NCI-H2029 treated with DMSO at 0.1 percent for 48 hours (cell line): Measurements from ENCODE around the gene LGALS9.
"Not testable (repeated sequence)": the region's sequence is repeated elsewhere in the genome, so short reads cannot be mapped to it uniquely, and the experiment has no call there.

ENCODE experiments used
- DNase-seq: peaks from one replicate; lab custom pipeline; 2025; lab: John Stamatoyannopoulos, UW

Gene LGALS9

DNA sequence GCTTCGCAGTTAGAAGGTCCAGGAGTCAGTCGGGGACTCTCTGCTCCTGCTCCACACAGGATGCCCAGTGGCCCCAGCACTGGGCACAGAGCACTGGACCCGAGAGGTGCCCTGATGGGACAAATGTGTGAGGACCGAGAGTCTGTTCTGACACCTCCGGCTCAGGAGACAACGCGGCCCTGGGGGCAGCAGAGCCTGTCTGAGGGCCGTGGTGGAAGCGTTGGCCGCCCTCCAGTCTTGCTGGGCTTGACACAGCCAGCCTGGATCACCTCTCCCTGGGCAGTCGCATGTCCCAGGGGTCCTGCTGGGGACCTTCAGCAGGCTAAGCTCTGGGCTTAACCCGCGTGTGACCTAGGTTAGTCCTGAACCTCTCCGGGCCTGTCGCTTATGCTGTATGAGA, 23.1 kb downstream of the LGALS9 start:
- no peak for DNase-seq

DNA sequence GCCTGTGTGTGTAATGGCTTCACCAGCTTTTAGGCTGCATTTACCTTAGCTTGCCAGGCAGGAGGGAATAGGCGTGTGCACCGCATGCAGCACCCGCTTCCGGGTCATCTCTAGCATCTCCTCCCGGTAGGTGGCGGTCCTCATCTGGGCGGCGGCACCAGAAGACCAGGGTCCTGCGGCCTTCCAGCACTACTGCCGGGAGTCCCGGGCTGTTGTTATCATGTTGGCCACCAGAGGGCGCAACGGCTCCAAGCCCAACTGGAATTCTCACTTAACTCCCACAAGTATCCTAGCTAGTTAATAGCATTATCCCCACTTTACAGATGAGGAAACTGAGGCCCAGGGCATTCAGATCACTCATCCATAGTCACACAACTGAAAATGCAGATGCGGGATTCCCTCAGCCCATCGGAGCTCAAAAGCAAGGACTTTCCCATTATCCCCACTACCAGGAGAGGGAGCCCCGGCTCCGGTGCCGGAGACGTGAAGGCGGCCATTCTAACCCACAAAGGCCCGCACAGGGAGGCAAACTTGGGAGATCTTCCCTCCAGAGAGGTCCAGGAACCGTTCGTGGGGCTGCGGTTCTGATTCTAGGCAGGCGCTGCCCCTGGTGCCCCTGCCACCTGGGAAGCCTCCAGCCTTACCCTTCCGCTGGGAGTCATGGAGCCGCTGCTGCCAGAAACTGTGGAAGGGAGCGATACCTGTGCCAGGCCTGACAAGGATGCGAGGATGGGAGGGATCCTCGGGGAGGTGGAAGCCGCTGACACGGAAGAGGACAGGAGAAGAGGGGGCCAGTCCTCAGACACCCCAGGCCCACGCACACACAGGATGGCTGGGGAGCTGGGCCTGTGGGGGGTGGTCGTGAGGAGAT, 23.9 kb downstream of the LGALS9 start:
- DNase-seq: no peak

DNA sequence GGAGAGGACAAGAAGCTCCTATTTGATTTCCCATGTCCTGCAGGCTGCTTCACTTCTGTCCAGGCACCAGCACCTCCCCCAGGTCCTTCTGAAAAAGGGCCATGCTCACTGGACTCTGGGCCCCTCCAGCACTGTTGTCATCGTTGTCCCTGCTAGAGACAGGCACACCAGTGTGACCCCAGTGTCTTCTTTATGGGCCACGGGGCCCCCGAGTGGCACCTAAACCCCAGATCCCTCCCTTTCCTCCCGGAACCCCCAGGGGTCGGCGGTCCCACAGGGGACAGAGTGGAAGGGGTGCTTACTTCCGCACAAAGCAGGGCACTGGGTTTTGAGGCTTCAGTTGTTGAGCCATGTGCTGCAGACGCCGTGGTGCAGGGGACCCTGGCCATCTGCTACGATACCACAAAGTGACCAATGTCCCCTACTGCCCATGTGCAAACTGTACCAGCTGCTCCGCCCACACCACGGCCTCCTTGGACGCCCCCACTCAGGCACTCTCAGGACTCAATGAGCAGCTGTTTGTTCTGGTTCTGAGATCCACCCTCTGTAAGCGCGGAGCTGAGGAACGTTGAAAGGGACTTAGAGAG, 24.6 kb downstream of the LGALS9 start:
- DNase-seq: not testable (repeated sequence)

DNA sequence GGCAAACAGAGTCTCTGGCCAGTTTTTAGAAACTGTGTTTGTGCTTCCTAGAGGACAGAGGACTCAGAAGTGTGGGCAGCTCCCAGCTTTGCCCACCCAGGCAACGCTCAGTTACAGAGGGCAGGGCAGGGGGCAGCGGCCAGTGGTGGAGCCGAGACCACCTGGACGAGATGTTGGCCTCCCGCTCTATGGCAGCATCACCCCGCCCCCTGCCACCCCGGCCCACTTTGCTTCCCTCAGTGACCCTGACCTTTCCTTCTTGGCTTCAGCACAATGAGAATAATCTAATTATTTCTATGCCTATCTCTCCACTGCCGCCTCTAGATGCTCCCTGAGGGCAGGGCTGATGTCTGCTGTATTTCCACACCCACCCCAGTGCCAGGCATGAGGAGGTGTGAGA, 25.6 kb downstream of the LGALS9 start:
- DNase-seq: not testable (repeated sequence)

DNA sequence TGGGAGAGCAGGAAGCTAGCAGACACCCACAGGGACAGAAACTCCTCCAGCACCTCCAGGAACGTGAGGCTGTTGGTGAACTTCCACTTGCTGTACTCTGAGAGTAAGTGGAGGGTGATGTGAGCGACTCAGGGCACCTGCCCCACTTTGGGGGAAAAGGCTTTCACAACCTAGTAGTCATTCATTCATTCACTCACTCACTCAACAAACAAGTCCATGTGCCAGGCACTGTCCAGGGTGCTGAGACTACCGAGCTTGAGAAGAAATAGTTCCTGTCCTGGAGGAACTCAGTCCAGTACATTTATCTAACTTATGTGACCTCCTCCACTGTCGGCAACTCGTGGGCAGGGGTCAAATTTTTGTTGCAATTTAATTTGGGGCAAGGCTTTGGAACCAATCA, 26.6 kb downstream of the LGALS9 start:
- DNase-seq: no peak

DNA sequence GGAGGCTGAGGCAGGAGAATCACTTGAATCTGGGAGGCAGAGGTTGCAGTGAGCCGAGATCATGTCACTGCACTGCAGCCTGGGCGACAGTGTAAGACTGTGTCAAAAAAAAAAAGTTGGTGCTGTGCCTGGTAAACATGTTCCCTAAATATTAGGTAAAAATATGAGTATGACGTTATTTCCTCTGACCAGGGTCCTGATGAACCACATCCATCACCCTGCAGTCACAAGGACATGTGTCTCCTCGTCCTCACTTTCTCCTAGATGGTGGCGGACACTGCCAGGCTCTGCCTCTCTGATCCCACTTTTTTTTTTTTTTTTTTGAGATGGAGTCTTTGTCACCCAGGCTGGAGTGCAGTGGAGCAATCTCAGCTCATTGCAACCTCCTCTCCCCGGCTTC, 28.7 kb downstream of the LGALS9 start:
- DNase-seq: no peak

DNA sequence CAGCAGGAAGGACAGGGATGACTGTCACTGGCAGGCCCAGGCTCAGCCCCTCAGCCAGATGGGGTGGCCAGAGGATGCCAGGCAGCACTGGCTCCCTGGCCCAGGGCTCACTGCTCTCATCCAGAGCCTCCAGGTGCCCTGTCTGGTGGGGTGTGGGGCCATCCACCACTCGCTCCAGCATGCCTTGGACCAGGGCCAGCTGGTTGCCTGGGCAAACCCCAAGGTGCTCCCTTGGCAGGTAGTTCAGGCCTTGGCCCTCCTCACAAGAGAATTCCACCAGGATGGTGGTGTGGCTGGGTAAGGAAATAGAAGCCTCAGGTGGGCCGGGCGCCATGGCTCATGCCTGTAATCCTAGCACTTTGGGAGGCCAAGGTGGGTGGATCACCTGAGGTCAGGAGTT, 29.4 kb downstream of the LGALS9 start:
- DNase-seq: no peak

DNA sequence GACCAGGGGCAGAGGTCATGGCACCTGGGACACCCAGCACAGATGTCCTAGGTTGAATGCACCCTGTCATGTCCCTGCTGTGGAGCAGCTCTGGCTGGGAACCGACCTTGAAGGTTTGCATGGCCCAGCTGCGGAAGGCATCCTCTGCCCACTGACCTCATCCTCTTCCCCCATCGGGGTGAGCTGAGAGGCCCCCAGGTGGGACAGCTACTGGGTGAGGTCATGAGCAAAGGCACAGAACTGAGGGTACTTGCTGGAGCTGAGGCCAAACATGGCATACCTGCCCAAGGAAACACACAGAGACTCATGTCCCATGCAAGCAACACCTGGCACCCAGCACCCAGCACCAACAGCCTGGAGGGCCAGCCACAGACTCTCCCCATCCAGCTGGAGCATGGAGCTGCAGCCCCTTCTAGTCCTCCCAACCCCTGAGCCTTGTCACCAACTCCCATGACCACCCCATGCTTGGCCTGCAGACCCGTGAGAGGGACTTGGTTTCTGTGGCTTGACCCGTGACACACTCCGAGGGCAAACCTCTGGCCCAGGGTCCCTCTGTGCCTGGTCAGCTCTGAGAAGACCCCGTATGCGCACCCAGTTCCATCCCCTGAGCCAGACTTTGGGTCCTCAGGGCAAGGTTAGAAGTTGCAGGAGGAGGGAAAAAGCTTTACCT, 33.1 kb downstream of the LGALS9 start:
- no peak for DNase-seq

DNA sequence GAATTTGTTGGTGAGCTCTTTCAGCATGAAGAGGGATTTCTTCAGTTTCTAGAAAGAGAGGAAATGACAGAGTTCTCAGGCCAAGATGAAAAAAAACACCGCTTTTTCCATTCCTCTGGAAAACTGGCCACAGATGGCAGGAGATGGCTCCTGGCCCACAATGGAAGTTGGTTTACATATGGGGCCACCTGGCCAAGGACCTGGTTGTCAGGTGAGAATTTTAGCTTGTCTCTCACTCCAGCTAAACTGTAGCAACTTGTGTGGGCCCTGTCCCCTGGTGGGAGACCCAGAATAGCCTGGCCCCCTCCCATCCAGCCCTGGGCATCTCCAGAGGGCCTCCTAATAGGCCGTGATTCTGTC, 33.6 kb downstream of the LGALS9 start:
- no peak for DNase-seq

DNA sequence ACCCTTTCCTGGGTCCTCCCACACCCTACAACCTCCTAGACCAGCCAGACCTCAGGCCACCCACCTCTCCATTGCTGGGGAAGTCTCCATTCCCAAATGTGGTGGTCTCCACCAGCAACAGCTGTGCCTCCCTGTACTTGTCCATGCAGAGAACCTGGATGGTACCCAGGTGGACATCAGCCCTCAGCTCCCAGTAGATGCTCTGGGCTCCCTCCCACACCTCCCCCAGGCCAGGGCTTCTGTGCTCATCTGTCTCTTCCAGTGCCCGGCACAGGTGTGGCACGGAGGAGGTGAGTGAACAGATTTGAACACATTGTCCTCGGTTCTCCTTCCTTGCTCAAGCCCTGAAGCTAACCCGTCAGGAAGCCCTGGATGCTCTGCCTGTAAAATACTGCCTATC, 34.6 kb downstream of the LGALS9 start:
- DNase-seq: no peak

DNA sequence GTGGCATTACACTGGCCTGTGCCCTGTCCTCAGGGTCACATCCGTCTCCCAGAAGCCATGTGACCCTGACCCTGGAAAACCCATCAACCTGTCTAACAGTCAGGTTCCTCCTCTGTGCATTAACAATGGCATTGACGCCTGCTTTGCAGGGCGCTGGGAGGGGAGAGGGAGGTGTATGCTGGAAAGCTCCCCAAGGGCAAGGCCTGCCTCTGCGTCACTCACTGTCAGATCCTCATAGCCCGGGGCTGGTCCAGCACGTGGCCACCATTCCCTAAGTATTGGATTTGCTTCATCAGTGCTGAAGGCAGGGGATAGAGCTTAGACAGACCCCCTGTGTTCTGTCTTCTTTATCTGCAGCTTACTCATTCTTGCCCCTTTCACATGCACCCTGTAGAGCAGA, 35.3 kb downstream of the LGALS9 start:
- DNase-seq: not testable (repeated sequence)

DNA sequence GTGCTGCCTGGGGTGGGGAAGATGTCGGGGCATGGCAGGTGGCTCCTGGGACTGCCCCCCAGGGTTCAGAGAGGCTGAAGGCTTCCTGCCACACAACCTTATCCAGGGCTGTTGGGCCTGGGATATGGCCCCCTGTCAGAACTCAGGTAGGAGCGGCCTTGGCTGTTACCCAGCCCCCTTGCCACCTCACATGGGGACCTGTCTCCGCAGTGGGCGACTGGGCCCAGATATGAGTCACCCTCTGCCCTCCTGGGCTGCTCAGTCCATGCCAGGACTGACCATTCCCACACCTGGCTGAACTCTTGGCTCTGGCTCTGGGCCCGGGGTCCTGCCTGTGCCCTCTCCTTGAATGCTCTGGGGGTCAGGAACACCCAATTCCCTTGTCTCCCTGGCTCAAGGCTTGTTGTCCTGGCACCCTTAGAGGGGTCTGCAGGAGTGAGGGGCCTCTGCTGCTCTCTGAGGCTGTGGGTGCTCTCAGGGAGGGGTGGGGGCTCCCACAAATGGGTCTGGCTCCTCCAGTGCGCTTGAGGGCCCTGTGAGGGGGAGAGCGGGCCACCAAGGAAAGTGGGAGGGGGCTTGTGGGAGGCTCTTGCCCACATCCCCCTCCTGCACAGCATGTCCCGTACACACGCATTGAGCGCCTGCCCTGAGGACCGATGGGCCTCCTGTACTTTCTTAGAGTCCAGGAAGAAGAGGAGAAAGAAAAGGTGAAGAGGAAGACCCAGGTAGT, 36.0 kb downstream of the LGALS9 start:
- DNase-seq: no peak

DNA sequence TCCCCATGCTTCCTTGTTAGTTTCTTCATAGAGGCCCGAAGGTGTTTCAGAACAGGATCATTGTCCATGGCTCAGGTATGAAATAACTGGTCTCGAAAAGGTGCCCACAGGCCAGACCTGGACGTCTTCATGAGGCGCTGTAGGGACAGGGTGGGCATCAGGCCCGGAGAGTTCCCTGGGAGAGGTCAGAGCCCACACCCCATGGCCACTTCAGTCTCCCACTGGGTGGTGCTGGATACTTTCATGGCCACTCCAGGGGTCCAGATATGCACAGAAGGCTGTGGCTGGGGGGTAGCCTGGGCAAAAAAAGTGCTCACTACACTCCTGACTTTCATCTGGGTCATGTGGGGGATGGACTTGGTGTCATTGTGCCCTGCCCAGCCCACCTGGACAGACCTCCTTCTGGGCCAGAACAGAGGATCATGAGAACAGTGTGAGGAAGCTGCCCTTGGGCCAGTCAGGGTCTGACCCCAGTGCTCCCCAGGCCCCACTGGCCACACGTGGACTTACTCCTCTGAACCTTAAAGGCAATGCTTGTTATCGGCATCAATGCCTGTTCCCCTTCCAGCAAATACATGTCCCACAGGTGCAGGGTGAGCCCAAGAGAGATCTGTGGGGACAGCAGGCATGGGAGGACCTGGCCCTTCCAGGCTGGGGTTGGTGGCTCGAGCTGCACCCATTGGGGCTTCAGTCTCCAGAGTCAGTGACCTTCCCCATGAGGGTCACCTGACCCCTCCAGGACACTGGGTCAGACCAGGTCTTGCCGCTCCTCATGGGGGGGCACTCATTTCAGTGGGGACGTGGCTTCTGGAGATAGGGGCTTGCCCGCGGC, 36.9 kb downstream of the LGALS9 start:
- DNase-seq: no peak

DNA sequence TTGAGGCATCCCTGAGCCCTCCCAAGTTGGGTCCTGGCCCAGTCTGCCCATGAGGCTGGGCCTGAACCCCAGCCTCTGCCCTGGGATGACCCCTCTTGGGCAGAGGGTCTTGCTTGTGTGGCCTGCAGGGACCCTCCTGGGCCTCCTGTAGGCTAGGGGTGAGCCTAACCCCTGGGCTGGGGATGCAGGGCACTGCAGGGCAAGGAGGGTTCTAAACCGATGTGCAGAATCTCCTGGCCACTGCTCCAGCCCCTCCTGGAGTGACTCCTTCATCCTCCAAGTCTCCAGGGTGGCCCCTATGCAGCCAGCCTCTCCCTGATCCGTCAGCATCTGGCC, 37.5 kb downstream of the LGALS9 start:
- no peak for DNase-seq

DNA sequence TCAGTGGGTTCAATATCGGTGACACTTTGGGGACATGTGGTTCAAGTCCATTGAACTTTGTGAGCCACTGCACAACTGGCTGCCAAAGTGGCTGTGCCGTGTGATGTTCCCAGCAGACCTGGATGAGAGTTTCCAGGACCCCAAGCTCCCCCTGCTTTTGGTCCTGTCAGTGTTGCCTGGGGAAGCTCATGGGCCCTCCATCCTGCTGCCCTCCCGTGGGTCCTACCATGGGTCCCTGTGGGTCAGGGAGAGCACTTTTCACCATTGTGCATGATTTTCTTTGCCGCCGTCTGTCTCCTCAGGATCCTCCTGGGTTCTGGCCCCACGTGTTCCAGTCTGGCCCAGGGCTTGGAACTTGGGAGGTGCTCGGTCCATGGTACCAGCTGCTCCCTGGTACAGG, 38.1 kb downstream of the LGALS9 start:
- DNase-seq: no peak

DNA sequence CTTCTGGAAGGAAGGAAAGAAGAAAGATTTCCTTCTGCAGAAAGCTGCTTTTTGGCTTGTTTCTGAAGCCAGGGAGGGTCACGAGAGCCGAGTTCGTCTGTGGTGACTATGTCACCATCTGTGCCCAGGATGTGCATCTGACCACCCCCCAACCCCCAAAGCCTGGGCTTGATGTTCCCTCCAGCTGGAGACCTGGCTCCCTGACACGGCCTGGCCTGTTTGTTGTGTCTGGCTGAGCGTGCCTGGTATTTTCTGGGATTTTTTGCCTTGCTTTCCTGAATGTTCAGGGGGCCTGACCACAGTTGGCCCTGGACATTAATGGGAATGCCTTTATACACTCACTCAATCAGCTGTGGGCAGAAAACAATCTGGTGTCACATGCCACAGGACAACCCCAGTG, 38.9 kb downstream of the LGALS9 start:
- DNase-seq: no peak

DNA sequence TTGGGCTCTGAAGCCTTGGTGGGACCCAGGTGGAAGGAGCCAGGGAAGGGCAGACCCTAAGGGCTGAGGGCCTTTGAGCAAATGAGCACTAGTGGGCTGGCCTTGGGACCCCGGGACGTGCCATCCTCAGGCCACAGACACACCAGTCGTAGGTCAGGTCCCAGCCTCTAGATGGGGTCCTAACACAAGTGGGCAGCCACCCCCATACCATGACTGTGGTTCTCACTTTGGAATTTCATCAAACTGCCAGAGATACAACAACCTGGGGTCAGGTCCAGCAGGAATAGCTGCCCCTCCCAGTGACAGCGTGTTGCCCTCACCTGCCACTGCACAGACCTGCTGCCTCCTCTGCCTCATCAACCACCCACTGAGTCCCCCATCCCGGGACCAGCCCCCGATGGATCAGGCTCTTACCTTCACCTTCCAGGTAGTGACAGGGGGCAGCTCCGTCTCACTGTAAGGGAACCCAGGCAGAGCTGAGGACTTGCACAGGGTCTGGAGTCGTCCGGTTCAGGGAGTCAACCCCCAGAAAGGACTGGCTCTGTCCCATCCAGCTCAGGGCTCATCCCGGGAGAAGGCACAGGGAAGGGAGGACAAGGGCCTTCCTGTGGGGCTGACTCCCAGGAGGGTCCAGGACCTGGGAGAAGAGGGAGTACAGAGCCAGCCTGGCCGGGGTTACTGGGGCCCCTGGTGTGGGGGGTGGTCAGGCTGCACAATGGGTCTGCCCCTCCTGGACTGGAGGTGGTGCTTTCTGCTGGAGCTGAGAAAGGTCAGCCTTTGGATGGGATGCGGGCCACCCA, 40.0 kb downstream of the LGALS9 start:
- no peak for DNase-seq

DNA sequence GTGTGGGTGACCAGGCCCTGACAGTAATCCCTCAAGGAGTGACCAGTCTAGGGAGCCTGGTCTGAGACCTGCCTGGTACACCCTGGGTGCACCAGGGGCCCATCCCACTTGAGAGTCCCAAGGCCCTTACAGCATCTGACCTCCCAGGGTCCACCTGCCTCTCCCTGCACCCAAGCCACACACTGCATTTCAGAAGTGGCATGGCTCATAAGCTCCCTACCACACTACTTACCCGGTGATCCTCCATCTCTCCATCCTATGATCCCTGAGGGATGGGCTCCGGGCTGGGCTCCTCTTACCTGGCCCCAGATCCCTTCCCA, 40.6 kb downstream of the LGALS9 start:
- DNase-seq: no peak

DNA sequence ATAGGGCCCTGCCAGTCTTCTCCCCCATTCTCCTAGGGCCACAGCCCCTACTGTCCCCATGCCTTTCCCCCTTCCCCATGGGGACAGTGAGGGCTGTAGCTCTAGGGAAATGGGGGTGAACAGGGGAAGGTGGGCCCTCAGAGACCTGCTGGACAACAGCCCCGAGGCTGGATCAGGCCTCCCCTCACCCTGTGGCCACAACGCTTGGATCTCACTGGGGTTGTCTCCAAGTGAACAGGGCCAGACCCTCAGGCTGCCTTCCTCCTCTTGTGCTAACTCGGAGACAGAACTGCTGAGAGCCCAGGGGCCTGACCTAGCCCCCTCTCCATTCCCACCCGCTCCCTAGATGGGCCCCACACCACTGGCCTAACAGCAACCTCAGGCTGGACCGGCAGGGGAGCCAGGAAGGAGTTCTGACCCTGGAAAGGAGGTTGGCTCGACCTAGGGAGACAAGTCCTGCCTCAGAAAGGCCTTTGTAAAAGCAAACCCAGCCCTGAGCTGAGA, 41.0 kb downstream of the LGALS9 start:
- DNase-seq: not testable (repeated sequence)

DNA sequence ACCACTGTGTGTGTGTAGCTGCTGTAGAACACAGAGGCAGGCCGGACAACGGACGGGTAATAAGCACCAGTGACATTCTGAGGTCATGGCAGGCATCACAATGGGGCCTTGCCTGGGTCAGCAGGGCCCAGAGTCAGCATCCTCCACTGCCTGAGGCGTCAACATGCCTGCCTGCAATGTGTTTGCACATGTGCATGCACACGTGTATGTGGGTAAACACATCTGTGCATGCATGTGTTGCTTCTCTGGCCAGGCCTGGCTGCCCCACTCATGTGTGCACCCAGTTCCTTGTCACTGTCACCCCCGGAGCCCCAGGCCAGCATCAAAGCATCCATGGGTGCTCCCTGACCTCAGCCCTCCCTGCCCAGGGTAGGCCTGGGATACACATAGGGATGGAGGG, 43.3 kb downstream of the LGALS9 start:
- DNase-seq: no peak

DNA sequence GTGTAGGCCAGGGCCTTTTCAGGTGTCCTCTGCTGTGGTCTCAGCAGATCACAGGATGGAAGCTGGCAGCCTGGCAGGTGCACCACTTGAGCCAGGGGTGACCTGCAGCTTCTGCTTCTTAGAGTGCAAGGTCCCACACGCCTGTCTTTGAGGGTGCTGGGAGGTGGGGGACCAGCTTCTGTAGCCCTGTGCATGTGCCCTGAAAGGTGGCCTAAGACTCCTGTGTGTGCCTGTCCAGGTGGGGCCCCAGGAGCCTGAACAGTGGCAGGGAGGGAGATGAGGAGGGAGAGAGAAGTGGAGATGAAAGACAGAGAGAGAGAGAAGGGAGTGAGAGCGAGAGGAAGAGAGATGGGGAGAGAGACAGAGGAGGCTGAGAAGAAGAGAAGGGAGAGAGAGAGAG, 46.2 kb downstream of the LGALS9 start:
- no peak for DNase-seq
